ENCODE measurements around the gene PANK1.

PANK1 gene

GRCh38 chr10:89683883-89684282 is 38.8 kb upstream of the PANK1 start (continued):
- TF ChIP-seq, protein P1, sequence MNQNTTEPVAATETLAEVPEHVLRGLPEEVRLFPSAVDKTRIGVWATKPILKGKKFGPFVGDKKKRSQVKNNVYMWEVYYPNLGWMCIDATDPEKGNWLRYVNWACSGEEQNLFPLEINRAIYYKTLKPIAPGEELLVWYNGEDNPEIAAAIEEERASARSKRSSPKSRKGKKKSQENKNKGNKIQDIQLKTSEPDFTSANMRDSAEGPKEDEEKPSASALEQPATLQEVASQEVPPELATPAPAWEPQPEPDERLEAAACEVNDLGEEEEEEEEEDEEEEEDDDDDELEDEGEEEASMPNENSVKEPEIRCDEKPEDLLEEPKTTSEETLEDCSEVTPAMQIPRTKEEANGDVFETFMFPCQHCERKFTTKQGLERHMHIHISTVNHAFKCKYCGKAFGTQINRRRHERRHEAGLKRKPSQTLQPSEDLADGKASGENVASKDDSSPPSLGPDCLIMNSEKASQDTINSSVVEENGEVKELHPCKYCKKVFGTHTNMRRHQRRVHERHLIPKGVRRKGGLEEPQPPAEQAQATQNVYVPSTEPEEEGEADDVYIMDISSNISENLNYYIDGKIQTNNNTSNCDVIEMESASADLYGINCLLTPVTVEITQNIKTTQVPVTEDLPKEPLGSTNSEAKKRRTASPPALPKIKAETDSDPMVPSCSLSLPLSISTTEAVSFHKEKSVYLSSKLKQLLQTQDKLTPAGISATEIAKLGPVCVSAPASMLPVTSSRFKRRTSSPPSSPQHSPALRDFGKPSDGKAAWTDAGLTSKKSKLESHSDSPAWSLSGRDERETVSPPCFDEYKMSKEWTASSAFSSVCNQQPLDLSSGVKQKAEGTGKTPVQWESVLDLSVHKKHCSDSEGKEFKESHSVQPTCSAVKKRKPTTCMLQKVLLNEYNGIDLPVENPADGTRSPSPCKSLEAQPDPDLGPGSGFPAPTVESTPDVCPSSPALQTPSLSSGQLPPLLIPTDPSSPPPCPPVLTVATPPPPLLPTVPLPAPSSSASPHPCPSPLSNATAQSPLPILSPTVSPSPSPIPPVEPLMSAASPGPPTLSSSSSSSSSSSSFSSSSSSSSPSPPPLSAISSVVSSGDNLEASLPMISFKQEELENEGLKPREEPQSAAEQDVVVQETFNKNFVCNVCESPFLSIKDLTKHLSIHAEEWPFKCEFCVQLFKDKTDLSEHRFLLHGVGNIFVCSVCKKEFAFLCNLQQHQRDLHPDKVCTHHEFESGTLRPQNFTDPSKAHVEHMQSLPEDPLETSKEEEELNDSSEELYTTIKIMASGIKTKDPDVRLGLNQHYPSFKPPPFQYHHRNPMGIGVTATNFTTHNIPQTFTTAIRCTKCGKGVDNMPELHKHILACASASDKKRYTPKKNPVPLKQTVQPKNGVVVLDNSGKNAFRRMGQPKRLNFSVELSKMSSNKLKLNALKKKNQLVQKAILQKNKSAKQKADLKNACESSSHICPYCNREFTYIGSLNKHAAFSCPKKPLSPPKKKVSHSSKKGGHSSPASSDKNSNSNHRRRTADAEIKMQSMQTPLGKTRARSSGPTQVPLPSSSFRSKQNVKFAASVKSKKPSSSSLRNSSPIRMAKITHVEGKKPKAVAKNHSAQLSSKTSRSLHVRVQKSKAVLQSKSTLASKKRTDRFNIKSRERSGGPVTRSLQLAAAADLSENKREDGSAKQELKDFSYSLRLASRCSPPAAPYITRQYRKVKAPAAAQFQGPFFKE (tag by site-specific recombination; IDR thresholded peaks at IDR 0.05; ENCODE audit: borderline replicate concordance): no peak

DNA sequence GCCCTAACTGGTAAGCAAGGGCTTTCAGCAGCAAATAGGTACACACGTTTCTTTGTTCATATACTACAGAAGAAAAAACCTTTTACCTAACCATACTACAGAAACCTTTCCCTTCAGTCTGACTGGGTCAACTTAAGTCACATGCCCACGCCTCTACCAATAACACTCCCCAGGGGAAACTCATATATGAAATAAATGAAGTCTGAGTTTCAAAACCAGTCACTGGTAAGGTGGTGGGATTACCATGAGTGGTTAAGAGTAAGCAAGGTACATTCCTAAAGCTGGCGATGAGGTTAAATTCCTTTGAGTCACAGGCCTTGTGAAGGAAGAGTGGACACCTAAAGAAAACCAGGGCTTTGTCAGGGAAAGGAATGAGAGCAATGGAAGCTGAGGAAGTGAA is 34.9 kb upstream of the PANK1 start:
- ChIA-PET CTCF (interaction anchor here (0.7 kb wide), 1 partner anchor 53 kb away, joined by 4 read pairs; no protein-coding TSS in a partner anchor), POLR2A (no interaction called here)
- Histone ChIP-seq H3K27ac (ENCODE audit: extremely low read depth, low read depth, low read length) (no peak overlapping the region), H3K4me3 (ENCODE audit: low read depth, low read length) (no peak overlapping the region), H3K36me3 (ENCODE audit: control insufficient read depth in 2 of 2, insufficient read depth in 1 of 2, low read length in 2 of 2) (no peaks in the 10 kb centered on the region), H3K9me3 (ENCODE audit: control insufficient read depth, insufficient read depth, low read depth, low read length) (no peaks in the 10 kb centered on the region), H3K4me1 (ENCODE audit: control insufficient read depth, insufficient read depth, low read length) (no peaks in the 10 kb centered on the region)
- TF ChIP-seq ZNF174 (tag by site-specific recombination; IDR thresholded peaks at IDR 0.05) (no peak), ZNF433 (tag by site-specific recombination; IDR thresholded peaks at IDR 0.05; ENCODE audit: low read depth) (no peak), ZNF214 (tag by site-specific recombination; IDR thresholded peaks at IDR 0.05; ENCODE audit: borderline replicate concordance) (no peak), ZNF121 (tag by site-specific recombination; IDR thresholded peaks at IDR 0.05) (no peak), ZNF324 (tag by site-specific recombination; IDR thresholded peaks at IDR 0.05) (no peak)

DNA sequence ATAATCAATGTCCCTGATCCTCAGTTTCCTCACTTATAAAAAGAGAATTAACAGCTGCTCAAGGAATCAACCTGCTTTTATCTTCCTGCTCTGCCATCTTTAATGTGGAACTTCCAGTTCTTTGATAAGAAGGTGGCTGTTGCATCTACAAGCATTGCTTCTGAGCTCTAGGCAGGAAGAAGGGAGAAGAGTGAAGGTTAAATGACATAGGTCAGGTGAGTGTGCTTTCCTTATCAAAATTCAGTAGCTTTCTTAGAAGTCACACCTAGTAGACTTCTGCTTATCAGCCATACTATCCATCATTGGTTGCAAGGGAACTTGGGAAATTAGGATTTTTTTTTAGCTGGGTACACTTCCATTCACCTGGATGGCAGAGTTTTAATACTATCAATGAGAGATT is 32.3 kb upstream of the PANK1 start:
- H3K36me3 ChIP-seq (ENCODE audit: control insufficient read depth in 2 of 2, insufficient read depth in 1 of 2, low read length in 2 of 2): no peaks in the 10 kb centered on the region
- H3K27ac ChIP-seq (ENCODE audit: extremely low read depth, low read depth, low read length): no peak overlapping the region
- no peaks in the 10 kb centered on the region for H3K4me1 ChIP-seq (ENCODE audit: control insufficient read depth, insufficient read depth, low read length)
- POLR2A ChIA-PET: interaction anchor here (1.0 kb wide), 1 partner anchor 8 kb away, joined by 3 read pairs; no protein-coding TSS in a partner anchor
- H3K4me3 ChIP-seq (ENCODE audit: low read depth, low read length): no peak overlapping the region
- CTCF ChIA-PET: no interaction called here
- no peaks in the 10 kb centered on the region for H3K9me3 ChIP-seq (ENCODE audit: control insufficient read depth, insufficient read depth, low read depth, low read length)
- no peak for TF ChIP-seq ZNF133 (tag by site-specific recombination; IDR thresholded peaks at IDR 0.05)
- TF ChIP-seq SALL2 (tag by site-specific recombination; IDR thresholded peaks at IDR 0.05; ENCODE audit: borderline replicate concordance): no peak

GRCh38 chr10:89670926-89671325 is 25.9 kb upstream of the PANK1 start:
- POLR2A ChIA-PET: no interaction called here
- CTCF ChIA-PET: no interaction called here
- Histone ChIP-seq H3K36me3 (ENCODE audit: control insufficient read depth in 2 of 2, insufficient read depth in 1 of 2, low read length in 2 of 2) (no peaks in the 10 kb centered on the region), H3K4me3 (ENCODE audit: low read depth, low read length) (no peak overlapping the region), H3K9me3 (ENCODE audit: control insufficient read depth, insufficient read depth, low read depth, low read length) (no peaks in the 10 kb centered on the region), H3K27ac (ENCODE audit: extremely low read depth, low read depth, low read length) (no peak overlapping the region), H3K4me1 (ENCODE audit: control insufficient read depth, insufficient read depth, low read length) (no peaks in the 10 kb centered on the region)
- TF ChIP-seq ZBTB7A (tag by site-specific recombination; IDR thresholded peaks at IDR 0.05; ENCODE audit: low read depth) (no peak), ZNF792 (tag by site-specific recombination; IDR thresholded peaks at IDR 0.05) (no peak), ZNF664 (tag by site-specific recombination; IDR thresholded peaks at IDR 0.05) (no peak), ZNF433 (tag by site-specific recombination; IDR thresholded peaks at IDR 0.05; ENCODE audit: low read depth) (no peak), ZNF518A (tag by site-specific recombination; conservative IDR thresholded peaks at IDR 0.05; ENCODE audit: low read depth) (no peak), SCRT2 (tag by site-specific recombination; IDR thresholded peaks at IDR 0.05) (no peak)

Measured in HEK293 (cell line).